Measurements from ENCODE around the gene ZFAND2B. TPM values are rescaled to one million over a fixed set of nuclear protein-coding genes. Genes with fewer than 3 reads are reported as not detected.
A peak's percentile ranks its signal among the peaks of the same experiment; 100 is the strongest.

The ZFAND2B gene
- total and polyA plus RNA-seq, 2 experiments from 2014 or later = 58.1 to 65.4 TPM

- Histone ChIP-seq H3K79me2 (peaks cover 6% of the 10 kb centered on the region), H3K4me3 (peak overlapping the region; percentile 69), H3K36me3 (replicated peaks; ENCODE audit: insufficient read depth, low read depth) (no peaks in the 10 kb centered on the region), H3K9me3 (ENCODE audit: low read depth) (no peaks in the 10 kb centered on the region), H3K4me2 (peak overlapping the region; percentile 82), H2AFZ (peak overlapping the region; percentile 73), H3K4me1 (ENCODE audit: insufficient read depth) (peaks cover 20% of the 10 kb centered on the region), H3K27ac (peak overlapping the region; percentile 98), H3K27me3 (no peaks in the 10 kb centered on the region), H3K9me2 (replicated peaks; ENCODE audit: insufficient read depth) (no peaks in the 10 kb centered on the region), H4K20me1 (ENCODE audit: insufficient read depth, poor library complexity, severe bottlenecking) (peaks cover 3% of the 10 kb centered on the region)
- no peak for TF ChIP-seq EZH2 (IDR thresholded peaks at IDR 0.05; ENCODE audit: borderline replicate concordance)
- no peak for TF ChIP-seq EZH2phosphoT487 (IDR thresholded peaks at IDR 0.05; ENCODE audit: low read depth, severe bottlenecking, unreplicated experiment)
- TF ChIP-seq, protein P1, sequence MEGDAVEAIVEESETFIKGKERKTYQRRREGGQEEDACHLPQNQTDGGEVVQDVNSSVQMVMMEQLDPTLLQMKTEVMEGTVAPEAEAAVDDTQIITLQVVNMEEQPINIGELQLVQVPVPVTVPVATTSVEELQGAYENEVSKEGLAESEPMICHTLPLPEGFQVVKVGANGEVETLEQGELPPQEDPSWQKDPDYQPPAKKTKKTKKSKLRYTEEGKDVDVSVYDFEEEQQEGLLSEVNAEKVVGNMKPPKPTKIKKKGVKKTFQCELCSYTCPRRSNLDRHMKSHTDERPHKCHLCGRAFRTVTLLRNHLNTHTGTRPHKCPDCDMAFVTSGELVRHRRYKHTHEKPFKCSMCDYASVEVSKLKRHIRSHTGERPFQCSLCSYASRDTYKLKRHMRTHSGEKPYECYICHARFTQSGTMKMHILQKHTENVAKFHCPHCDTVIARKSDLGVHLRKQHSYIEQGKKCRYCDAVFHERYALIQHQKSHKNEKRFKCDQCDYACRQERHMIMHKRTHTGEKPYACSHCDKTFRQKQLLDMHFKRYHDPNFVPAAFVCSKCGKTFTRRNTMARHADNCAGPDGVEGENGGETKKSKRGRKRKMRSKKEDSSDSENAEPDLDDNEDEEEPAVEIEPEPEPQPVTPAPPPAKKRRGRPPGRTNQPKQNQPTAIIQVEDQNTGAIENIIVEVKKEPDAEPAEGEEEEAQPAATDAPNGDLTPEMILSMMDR (IDR thresholded peaks at IDR 0.05; ENCODE audit: poor library complexity) = no peak
- 30% methylated on average over 17 of the region's 22 CpGs for whole genome bisulfite sequencing (ENCODE audit: low lambda C conversion rate, missing lambda C conversion rate)
- DNase-seq (ENCODE audit: low spot score) = no peak
These were observed 727 bp downstream of the ZFAND2B start for GRCh38 chr2:219207134-219207883.

DNA sequence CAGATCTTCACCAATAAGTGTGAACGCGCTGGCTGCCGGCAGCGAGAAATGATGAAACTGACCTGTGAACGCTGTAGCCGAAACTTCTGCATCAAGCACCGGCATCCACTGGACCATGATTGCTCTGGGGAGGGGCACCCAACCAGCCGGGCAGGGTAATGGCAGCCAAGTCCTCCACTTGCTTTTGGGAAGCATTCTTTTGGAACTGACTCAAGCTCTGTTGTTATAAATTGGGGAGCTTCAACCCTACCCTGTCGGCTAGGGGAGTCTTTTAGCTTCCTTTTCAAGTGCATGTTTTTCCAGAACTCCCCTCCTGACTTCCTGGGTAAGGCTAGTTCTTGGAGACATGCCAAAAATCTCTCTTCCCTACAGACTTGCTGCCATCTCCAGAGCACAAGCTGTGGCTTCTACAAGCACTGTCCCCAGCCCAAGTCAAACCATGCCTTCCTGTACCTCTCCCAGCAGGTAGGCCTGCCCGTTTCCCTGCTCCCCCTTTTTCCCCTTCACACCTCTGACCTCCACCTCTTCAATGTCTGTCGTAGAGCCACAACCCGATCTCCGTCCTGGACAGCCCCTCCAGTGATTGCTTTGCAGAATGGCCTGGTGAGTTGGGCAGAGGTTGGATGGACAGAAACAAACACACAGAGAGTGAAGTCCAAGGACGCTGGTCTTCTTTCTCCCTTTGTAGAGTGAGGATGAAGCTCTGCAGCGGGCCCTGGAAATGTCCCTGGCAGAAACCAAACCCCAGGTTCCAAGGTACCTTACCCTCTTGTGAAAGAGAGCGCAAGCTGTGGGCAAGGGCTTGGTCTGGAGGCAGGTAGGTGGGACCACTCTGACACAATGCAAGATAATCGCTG lies 1.5 kb downstream of the ZFAND2B start:
- Histone ChIP-seq H3K9me3 (ENCODE audit: low read depth) (no peaks in the 10 kb centered on the region), H3K36me3 (replicated peaks; ENCODE audit: insufficient read depth, low read depth) (no peaks in the 10 kb centered on the region), H3K27ac (peak overlapping the region; percentile 98), H3K27me3 (no peaks in the 10 kb centered on the region), H4K20me1 (ENCODE audit: insufficient read depth, poor library complexity, severe bottlenecking) (peaks cover 3% of the 10 kb centered on the region), H3K4me2 (peak overlapping the region; percentile 82), H3K4me3 (no peak overlapping the region), H3K9me2 (replicated peaks; ENCODE audit: insufficient read depth) (no peaks in the 10 kb centered on the region), H3K79me2 (peaks cover 6% of the 10 kb centered on the region), H3K4me1 (ENCODE audit: insufficient read depth) (peaks cover 20% of the 10 kb centered on the region), H2AFZ (no peak overlapping the region)
- 88% methylated on average over 17 of the region's 17 CpGs for WGBS (ENCODE audit: low lambda C conversion rate, missing lambda C conversion rate)
- DNase-seq (ENCODE audit: low spot score) = peak; percentile 31
- TF ChIP-seq, protein P1 (IDR thresholded peaks at IDR 0.05; ENCODE audit: poor library complexity) = no peak
- TF ChIP-seq EZH2 (IDR thresholded peaks at IDR 0.05; ENCODE audit: borderline replicate concordance) = no peak
- TF ChIP-seq EZH2phosphoT487 (IDR thresholded peaks at IDR 0.05; ENCODE audit: low read depth, severe bottlenecking, unreplicated experiment) = no peak

DNA sequence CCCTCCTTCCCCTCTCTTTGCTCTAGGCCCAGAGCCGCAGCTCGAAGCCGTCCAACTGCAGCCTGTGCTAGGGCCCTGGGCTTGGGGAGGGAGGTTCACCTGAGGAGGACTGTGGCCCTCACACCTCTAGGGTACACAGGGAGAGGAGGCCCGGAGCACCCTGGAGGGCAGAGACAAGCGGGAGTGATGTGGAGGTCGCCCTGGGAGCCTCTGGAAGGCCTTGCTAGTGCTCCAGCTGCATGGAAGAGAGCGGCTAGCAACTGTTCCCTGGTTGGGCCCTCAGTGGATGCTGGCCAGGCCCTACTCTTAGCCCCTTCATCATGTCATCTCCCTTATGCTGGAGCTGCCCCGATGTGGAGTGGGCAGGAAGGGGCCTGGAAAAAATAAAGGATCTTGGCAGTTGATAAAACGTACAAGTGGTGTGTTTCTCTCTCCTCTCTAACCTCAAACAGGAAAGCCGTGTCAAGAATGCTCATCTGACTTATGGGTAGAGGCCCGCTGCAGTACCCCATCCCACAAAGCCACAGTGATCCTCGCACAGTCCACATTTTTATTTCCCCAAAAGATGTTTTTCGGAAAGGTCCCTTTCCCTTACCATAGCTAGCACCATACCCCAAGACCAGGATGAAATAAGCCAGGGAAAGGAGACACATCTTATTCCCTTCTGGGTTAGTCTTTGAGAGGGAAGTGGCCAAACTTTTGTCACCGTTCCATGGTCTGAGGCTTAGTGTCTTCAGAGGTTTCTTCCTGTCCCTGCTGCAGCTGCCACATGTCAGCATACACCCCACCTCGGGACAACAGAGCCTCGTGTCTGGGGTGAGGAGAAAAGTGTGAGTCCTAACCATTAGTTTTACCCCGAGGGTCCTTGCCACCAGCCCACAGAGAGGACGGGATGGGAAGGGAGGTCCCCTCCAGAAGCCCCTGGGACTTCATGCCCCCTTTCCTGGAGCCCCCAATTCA lies 2.9 kb downstream of the ZFAND2B start:
- Histone ChIP-seq H3K4me2 (no peak overlapping the region), H3K36me3 (replicated peaks; ENCODE audit: insufficient read depth, low read depth) (no peaks in the 10 kb centered on the region), H3K27me3 (no peaks in the 10 kb centered on the region), H3K9me3 (ENCODE audit: low read depth) (no peaks in the 10 kb centered on the region), H3K4me3 (no peak overlapping the region), H3K79me2 (peaks cover 6% of the 10 kb centered on the region), H3K27ac (no peak overlapping the region), H3K4me1 (ENCODE audit: insufficient read depth) (peaks cover 20% of the 10 kb centered on the region), H4K20me1 (ENCODE audit: insufficient read depth, poor library complexity, severe bottlenecking) (peaks cover 3% of the 10 kb centered on the region), H3K9me2 (replicated peaks; ENCODE audit: insufficient read depth) (no peaks in the 10 kb centered on the region), H2AFZ (no peak overlapping the region)
- DNase-seq (ENCODE audit: low spot score) = no peak
- 95% methylated on average over 18 of the region's 18 CpGs for WGBS (ENCODE audit: low lambda C conversion rate, missing lambda C conversion rate)
- TF ChIP-seq EZH2 (IDR thresholded peaks at IDR 0.05; ENCODE audit: borderline replicate concordance) (no peak), EZH2phosphoT487 (IDR thresholded peaks at IDR 0.05; ENCODE audit: low read depth, severe bottlenecking, unreplicated experiment) (no peak)
- TF ChIP-seq, protein P1 (IDR thresholded peaks at IDR 0.05; ENCODE audit: poor library complexity) = no peak

Measured in hepatocyte (in vitro differentiated cells).